HG02884 (cell line): ENCODE data around the gene RBAK.
"Not testable (repeated sequence)": the region's sequence is repeated elsewhere in the genome, so short reads cannot be mapped to it uniquely, and the experiment has no call there.

Experiments
- ATAC-seq: cut with Tn5 transposase; IDR thresholded peaks from one replicate; pipeline ENCODE4 v1.9.1; 2021; ENCODE audit warnings: mild to moderate bottlenecking, moderate library complexity; ENCODE audit not compliant: unreplicated experiment

Gene RBAK

DNA sequence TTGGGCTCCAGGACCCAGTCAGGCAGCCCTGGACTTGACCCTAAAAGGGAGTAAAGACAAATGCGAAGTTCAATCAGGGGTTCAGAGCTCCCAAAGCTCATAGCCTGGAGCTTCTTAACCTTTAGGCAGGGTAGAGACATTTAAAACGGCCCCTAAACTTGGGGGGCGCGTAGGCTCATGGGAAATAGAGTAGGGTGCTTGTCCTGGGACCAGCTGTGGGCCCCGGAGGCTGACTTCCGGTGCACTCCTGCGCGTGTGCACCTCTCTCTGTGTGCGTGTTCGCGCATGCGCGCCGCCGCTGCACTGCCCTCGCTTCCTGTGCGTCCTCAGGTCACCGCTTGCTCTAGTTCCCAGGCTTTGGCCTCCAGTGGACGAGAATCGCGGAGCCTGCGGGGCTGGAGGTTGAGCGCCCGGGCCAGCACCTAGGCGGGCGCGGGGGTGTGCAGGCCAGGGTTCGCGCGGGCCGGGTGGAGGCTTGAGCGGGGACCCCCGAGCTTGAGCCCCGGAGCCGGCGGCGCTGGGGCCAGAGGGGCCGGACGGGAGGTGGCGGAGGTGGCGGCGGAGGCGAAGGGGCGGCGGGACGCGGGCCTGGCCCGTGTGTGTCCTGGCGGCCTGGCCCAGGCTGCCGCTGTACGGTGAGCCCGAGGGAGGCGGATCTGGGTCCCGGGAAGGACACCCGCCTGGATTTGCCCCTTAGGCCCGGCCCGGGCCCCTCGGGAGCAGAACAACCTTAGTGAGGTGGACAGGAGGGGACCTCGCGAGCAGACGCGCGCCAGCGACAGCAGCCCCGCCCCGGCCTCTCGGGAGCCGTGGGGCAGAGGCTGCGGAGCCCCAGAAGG is at the start of gene RBAK:
RBAK (plus strand) TSS at position 303 of the 839 bp plus-strand sequence. CDS start 2,217 bp downstream, outside the sequence.
- ATAC-seq = peak; percentile 98

DNA sequence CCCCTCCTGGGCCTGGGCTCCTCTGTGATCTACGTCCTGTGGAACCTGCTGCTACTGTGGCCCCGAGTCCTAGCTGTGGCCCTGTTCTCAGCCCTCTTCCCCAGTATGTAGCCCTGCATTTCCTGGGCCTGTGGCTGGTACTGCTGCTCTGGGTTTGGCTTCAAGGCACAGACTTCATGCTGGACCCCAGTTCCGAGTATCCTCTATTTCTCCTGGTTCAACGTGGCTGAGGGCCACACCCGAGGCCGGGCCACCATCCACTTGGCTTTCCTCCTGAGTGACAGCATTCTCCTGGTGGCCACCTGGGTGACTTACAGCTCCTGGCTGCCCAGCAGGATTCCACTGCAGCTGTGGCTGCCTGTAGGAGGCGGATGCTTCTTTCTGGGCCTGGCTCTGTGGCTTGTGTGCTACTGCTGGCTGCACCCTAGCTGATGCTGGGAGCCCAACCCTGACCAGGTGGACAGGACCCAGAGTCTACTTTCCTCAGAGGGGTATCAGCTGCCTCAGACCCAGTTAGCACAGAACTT is 48.9 kb upstream of the RBAK start:
- no peak for ATAC-seq

DNA sequence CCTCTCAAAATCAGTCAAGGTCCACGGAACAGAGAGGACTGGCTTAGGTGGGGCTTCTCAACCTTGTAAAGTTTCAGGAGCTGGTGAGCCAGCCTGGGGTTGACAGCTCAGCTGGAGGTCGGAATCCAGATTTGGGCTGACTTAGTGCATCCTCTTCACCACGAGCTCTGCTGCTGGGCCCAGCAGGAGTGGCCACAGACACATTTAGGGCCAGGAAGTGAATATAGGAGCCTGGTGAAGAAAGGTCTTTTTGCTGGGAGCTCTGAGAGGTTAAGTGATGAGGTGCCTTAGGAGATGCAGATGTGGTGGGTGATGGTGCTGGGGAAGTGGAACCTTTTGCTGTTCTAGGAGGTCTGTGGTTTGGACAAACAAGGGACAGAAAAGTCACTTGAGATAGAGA is 47.4 kb upstream of the RBAK start:
- ATAC-seq = no peak

DNA sequence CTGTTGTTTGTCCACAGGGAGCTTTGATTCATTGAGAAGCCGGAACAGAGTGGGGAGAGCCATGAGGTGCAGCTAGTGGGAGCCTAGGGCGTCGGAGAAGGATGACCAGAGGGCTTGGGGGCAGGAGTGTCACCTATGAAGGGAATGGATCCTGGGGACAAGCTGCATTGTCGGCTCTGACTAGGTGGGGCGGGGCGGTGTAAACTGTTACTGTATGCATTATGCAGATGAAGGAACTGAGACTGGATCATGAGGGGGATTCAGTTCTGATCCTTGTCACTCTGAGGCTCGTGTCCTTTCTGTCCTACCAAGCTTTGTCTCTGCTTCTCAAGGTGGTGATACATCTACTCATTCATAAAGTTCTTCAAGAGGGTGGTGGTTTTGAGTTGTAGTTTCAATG is 46.8 kb upstream of the RBAK start:
- ATAC-seq = no peak

DNA sequence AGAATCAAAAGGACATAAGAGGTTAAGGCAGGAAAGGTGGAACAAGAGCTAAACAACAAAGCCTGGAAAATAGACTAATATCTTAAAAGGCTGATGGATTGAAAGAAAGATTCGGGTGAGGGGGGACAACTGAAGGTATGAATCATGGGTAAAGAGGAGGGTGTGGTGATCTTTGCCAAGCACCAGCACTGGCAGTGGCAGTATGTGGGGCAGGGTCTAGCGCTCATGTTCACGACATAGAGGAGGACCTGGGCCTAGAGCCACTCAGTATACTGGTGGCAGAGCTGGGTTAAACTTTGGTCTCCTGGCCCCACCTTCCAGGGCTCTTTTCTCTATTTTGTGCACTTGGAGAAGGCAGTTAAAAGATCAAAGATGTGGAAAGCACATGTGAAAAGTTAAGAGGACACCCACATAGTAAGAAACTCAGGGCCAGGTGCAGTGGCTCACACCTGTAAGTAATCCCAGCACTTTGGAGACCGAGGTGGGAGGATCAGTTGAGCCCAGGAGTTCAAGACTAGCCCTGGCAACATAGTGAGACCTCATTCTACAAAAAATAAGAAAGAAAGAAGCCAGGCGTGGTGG is 46.2 kb upstream of the RBAK start:
- ATAC-seq = no peak

DNA sequence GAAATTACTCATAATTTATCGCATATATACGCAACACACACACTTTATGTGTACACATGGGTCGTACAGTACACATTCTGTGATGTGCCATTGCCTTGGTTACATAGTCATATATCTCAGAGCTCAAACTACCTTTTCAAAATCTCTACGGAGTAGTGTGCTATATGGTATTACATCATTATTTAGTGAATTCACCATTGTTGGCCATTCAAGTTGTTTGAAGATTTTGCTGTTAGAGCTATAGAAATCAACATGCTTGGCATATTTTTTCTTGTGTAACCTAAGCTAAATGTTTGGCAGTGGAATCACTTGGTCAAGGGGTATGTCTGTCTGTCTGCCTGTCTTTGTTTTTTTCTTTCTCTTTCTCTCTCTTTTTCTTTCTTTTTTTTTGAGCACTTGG is 44.7 kb upstream of the RBAK start:
- no peak for ATAC-seq

DNA sequence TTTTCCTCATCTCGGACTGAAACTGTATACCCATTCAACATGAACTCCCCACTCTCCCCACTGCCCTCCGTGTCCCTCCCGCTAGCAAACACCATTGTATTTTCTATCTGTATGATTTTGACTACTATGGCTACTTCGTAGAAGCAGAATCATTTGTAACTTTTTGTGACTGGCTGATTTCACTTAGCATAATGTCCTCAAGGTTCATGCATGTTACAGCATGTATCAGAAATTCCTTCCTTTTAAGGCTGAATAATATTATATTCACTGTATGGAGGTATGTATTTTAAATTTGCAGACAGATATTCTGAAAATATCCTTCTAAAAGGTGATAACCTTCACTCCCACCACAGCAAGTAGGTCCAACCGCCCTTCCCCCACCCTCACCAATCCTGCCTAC is 43.7 kb upstream of the RBAK start:
- ATAC-seq = no peak

DNA sequence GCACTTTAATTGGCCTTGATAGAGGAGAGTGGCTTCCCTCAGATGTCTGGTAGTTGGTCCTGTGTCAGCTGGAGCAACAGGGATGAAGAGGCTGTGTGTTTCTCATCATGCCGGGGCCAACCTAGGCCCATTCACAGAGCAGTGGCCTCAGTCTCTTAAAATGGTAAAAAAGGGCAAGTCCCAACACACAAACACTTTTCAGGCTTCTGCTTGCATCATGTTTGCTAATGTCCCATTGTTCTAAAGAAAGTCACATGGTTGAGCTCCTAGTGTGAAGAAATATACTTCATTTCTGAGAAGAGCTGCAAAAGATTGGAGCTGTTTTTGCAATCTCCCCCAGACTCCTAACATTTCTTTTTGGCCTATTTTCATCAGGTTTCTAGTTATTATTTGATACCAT is 40.6 kb upstream of the RBAK start:
- no peak for ATAC-seq

DNA sequence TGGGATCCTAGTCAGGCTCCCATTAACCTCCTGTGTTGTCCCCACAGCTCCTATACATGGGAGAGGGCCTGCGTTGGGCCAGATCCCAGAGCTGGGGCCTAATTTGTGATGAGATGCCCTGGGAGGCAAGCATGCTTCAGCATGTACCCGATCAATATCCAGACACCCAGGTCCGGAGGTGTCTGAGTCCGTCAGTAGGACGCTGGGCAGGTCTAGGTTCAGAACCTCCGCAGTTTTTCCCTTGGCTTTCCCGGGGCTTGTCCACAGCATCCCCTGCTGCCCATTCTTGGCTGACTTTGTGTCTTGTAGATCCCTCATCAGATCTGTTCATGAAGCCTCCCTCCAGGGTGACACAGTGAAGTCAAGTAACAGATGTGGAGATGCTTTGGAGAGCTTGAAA is 32.7 kb upstream of the RBAK start:
- ATAC-seq = no peak

DNA sequence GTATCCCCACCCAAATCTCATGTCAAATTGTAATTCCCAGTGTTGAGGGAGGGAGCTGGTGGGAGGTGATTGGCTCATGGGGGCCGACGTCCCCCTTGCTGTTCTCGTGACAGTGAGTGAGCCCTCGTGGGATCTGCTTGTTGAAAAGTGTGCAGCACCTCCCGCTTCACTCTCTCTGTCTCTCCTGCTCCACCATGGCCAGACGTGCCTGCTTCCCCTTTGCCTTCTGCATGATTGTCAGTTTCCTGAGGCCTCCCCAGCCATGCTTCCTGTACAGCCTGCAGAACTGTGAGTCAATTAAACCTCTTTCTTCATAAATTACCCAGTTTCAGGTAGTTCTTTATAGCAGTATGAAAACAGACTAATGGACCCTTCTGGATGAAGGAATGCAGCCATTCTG is 29.7 kb upstream of the RBAK start:
- not testable (repeated sequence) for ATAC-seq

DNA sequence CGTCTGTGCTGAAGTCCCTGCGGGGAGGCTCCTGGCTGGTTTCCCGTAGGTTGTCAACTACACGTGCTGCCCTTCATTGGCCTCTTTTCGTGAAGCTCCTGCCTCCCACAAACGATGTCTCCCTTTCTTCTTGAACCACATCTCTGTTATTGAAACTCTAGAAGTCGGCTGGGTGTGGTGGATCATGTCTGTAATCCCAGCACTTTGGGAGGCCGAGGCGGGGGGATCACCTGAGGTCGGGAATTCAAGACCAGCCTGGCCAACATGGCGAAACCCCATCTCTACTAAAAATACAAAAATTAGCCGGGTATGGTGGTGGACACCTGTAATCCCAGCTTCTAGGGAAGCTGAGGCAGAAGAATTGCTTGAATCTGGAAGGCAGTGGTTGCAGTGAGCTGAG is 28.0 kb upstream of the RBAK start:
- ATAC-seq = not testable (repeated sequence)

DNA sequence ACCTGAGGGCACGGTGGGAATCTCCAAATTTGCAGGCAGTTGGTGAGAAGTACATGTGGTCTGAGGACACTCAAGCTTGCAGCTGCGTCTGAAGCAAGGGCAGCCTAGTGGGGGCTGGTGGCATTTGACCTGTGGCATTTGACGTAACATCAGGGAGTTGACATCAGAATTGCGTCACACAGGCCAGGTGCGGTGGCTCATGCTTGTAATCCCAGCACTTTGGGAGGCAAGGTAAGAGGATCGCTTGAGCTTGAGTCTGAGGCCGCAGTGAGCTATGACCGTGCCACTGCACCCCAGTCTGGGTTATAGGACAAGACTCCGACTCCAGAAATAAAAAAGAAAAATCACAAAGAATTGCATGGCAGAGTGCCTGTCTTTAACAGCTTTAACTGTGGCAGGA is 25.6 kb upstream of the RBAK start:
- ATAC-seq = no peak

DNA sequence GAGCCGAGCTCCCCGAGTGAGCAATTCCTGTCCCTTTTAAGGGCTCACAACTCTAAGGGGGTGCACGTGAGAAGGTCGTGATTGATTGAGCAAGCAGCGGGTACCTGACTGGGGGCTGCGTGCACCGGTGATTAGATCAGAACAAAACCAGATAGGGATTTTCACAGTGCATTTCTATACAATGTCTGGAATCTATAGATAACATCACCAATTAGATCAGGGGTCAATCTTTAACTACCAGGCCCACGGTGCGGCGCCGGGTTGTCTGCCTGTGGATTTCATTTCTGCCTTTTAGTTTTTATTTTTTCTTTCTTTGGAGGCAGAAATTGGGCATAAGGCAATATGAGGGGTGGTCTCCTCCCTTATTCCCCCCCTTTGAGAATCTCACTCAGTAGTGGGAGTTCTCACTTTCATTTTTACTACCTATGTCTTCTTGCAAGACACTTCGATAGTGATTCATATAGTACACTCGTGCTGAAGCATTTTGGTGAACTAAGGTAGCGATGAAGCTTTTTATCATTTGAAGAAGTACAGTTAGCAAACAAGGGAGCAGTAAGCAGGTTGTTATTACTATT is 24.6 kb upstream of the RBAK start:
- ATAC-seq = not testable (repeated sequence)

DNA sequence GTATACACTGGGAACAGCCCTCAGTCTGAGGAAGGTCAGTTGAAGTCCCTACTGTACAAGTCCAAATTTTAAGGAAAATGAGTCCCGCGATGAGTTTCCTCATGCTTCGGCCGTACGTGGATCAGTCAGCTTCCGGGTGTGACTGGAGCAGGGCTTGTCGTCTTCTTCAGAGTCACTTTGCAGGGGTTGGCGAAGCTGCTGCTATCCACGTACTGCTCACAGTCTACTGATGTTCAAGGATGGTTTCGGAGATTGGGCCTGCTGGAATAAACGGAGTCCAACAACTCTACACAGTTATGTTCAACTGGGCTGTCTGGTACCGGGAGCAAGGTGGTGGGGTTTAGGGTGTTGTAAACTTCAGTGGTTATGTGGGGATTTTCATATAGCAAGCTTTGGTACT is 22.0 kb upstream of the RBAK start:
- ATAC-seq = not testable (repeated sequence)

DNA sequence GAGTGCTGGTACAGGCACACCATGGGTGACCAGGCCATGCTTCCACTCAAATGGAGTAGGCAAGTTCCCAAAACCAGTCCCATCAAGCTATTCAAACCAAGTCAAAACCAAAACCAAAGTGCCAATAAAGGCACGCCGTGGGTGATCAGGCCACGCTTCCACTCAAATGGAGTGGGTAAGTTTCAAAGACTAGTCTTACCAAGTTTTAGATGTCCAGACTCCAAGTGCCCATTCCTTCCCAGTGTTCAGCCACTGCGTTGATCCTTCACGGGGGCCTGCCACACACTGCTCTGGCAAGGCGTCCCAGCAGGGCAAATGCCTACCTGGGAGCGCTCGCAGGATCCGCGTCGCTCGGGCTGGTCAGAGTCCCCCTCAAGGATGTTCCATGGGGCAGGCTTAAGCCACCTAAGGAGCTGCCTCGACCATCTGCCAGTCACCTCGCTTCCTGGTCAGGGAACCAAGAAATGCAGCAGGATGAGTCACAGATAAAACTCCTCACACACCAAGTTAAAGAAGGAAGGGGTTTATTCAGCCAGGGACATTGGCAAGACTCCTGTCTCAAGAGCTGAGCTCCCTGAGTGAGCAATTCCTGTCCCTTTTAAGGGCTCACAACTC is 17.8 kb upstream of the RBAK start:
- ATAC-seq = not testable (repeated sequence)

DNA sequence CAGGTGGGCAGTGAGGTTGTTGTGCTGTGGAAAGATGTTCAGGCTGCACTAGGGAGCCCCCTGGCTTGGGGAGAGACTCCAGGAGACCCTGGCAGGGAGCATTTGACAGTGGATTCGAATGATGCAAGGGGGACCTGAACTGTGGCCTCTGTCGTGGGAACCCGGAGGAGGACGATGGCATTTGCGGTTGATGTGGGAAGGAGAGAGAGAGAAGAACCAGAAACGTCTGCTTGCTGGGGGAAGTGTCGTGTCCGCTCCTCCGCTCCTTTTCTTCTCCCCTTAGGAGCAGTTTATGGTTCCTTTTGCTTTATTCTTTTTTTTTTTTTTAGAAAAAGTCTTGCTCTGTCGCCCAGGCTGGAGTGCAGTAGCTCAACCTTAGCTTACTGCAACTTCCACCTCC is 12.5 kb upstream of the RBAK start:
- not testable (repeated sequence) for ATAC-seq

DNA sequence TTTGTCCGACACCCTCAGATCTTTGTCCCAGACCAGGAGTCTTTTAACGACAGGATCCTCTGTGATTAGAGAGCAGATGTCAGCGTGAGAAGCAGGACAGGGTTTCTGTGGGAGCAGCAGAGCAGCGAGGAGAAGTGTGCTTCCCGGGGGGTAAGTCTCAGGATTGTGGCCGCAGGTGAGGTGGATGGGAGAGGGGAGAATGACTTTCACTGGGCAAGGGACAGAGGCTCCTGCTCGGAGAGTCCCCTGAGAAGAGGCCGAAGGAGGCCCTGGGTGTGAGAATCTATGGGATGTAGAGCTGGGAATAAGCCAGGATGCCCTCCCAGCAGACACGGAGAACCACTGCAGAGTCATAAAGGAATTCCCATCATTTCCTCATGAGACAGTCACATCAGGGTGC is 10.4 kb upstream of the RBAK start:
- ATAC-seq = no peak

DNA sequence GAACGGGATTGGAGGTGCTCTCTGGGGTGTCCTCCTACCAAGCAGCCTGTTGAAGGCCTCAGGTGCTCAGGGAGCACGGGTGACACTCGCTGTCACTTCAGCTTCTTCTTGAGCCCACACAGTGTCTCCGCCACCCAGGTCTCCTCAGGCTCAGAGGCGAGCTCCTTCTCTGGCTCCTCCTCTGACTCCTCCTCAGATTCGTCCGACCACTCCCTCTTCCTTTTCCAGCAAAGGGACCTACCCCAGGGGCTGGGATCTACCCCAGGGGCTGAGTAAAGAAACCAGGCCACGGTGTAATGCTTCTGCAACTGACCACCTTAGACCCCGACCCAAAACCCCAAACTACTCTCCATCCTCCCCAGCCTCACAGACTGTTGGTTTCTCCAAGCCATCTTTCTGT is 9.2 kb upstream of the RBAK start:
- ATAC-seq = no peak

DNA sequence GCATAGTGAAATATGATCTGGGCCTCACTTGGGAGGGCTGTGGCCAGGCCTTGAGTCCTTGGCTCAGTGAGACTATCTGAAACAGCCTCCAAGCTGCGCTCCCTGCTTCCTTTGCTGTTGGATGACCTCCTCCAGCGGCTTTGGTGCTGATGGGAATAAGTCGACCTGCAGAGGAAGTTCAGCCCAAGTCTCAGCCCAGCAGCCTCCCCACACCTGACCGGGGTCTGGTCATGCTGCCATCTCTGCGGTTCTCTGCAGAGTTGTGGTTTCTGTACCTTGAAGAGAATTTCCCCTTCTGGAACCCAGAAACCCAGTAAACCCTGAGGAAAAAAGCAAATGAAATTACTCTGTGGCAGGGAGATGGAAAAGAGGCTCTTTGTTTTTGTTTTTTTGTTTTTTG is 4.6 kb upstream of the RBAK start:
- ATAC-seq = no peak

DNA sequence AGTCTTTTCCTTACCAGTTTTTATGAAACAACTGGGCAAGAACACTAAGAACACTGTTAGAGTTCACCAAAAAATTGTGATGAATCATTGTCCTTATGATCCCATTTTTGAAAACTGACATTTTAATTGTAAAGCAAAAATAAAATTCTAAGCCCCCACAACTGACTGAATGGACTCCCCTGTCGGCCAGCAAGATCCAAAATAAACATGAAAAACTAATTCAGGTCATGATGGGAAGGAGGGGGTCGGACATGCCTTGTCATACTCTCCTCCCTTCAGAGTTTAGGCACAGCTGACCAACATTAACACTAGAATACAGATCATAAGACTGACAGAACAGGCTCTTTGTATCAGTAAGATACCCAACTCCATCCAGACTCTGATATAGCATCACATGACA is 2.0 kb upstream of the RBAK start:
- no peak for ATAC-seq

DNA sequence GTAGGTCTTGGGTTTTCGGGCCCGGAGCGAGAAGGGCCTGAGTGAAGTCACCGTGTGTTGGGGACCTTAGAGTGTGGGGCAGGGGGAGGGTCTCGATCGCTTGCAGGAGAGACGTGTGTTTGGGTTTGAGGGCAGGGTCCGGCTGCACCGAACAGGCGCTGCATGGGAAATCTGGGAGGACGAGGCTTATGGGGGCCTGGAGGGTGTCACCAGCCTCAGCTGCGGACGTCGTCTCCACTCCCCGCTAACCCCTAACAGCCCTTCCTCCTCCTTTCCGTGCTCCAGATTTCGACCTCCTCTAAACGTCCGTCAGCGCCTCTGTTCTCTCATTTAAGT is 705 bp downstream of the RBAK start:
- ATAC-seq = not testable (repeated sequence)

DNA sequence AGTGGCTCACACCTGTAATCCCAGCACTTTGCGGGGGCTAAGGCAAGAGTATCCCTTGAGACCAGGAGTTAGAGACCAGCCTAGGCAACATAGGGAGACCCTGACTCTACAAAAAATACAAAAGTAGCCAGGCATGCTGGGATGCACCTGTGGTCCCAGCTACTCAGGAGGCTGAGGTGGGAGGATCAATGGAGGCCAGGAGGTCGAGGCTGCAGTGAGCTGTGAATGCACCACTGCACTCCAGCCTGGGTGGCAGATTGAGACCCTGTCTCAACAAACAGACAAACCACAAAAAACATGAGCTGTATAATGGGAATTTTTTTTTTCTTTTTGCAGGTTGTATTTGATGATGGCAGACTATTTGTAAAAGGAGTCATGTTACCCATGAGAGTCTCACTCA is 1.5 kb downstream of the RBAK start:
- not testable (repeated sequence) for ATAC-seq
